Ishikawa (cell line): ENCODE data around the gene DPYSL3.

ENCODE experiments used
- EP300 ChIP-seq: IDR thresholded peaks from 2 replicates; pipeline ENCODE4 v1.6.1; 2012; ENCODE audit warnings: borderline replicate concordance
- NFIC ChIP-seq: IDR thresholded peaks from 2 replicates; pipeline ENCODE4 v1.6.1; 2012
- RAD21 ChIP-seq: IDR thresholded peaks from 2 replicates; pipeline ENCODE4 v1.6.1; 2012; ENCODE audit warnings: low read depth
- YY1 ChIP-seq: IDR thresholded peaks from 2 replicates; pipeline ENCODE4 v1.6.1; 2012; ENCODE audit warnings: low read depth

- TF ChIP-seq YY1 = no peak
- no peak for TF ChIP-seq EP300
- TF ChIP-seq NFIC = no peak
- TF ChIP-seq RAD21 = no peak
Observed at GRCh38 chr5:147504535-147504934, 5.3 kb downstream of the DPYSL3 start.
